HG03066 (cell line): ENCODE data around the gene ABHD12B.
A peak's percentile ranks its signal among the peaks of the same experiment; 100 is the strongest.
"Not testable (repeated sequence)": the region's sequence is repeated elsewhere in the genome, so short reads cannot be mapped to it uniquely, and the experiment has no call there.

Experiments
- ATAC-seq: cut with Tn5 transposase; IDR thresholded peaks from one replicate; pipeline ENCODE4 v1.9.1; 2021; ENCODE audit warnings: low read depth; ENCODE audit not compliant: unreplicated experiment

Gene ABHD12B

GRCh38 chr14:50932156-50932555, 60.3 kb downstream of the ABHD12B start:
- no peak for ATAC-seq

GRCh38 chr14:50932592-50933495, 61.0 kb downstream of the ABHD12B start:
- ATAC-seq = no peak

GRCh38 chr14:50935126-50936015, 63.5 kb downstream of the ABHD12B start:
- no peak for ATAC-seq

- no peak for ATAC-seq
Measured at GRCh38 chr14:50936016-50936340, 64.1 kb downstream of the ABHD12B start.

- ATAC-seq = no peak
Measured at GRCh38 chr14:50936882-50937281, 65.0 kb downstream of the ABHD12B start.

- ATAC-seq = no peak
Measured at GRCh38 chr14:50937325-50937724, 65.5 kb downstream of the ABHD12B start.

- no peak for ATAC-seq
Measured at GRCh38 chr14:50937800-50938199, 65.9 kb downstream of the ABHD12B start.

GRCh38 chr14:50941151-50941550, 69.3 kb downstream of the ABHD12B start:
- no peak for ATAC-seq

GRCh38 chr14:50941638-50942037, 69.8 kb downstream of the ABHD12B start:
- not testable (repeated sequence) for ATAC-seq

- no peak for ATAC-seq
Measured at GRCh38 chr14:50943261-50943942, 71.5 kb downstream of the ABHD12B start.

GRCh38 chr14:50943943-50944646, 72.2 kb downstream of the ABHD12B start, which contains the start of gene PYGL:
Gene PYGL (minus strand): TSS chr14:50944483. CDS start chr14:50944403, 80 bp downstream.
- ATAC-seq = peak; percentile 70

- no peak for ATAC-seq
Measured at GRCh38 chr14:50944647-50945413, 73.0 kb downstream of the ABHD12B start.

- ATAC-seq = no peak
Measured at GRCh38 chr14:50946234-50946935, 74.5 kb downstream of the ABHD12B start.

- ATAC-seq = no peak
Measured at GRCh38 chr14:50947446-50947845, 75.6 kb downstream of the ABHD12B start.

- ATAC-seq = no peak
Measured at GRCh38 chr14:50948205-50948604, 76.4 kb downstream of the ABHD12B start.

- no peak for ATAC-seq
Measured at GRCh38 chr14:50951032-50951431, 79.2 kb downstream of the ABHD12B start.

GRCh38 chr14:50953502-50953901, 81.6 kb downstream of the ABHD12B start:
- no peak for ATAC-seq
